K562 (cell line): ENCODE measurements around the gene HCN3. TPM values are rescaled to one million over a fixed set of nuclear protein-coding genes. Genes with fewer than 3 reads are reported as not detected.

Experiments
- ATAC-seq: fragments of 200-7000 bp; cut with Tn5 transposase; 3 replicates; pipeline ENCODE4 v1.9.1; 2020; ENCODE audit warnings: moderate library complexity
- BruUV-seq: library from RNA; stranded (reverse); fragments of 400-500 nt; replicated peaks from 2 replicates; lab custom pipeline; 2021; lab: Mats Ljungman, UMichigan
- CTCF ChIA-PET: fragments of 300-600 bp; formaldehyde crosslinking; extraction: SDS; loops from one replicate; lab custom pipeline; 2021; ENCODE audit warnings: low intra/inter-chr PET ratio; lab: Yijun Ruan, JAX
- POLR2A ChIA-PET: fragments of 300-600, 350-650 bp; sonication (Branson Sonifier 250); formaldehyde crosslinking; extraction: SDS; loops from one replicate; lab custom pipeline; 2021; ENCODE audit warnings: antibody characterized with exemption, inconsistent platforms; lab: Yijun Ruan, JAX
- DNase-seq, 4 experiments: peaks; one replicate each; pipeline versions ENCODE4 v3.0.0 to v3.0.0-alpha.2; 2011 to 2018; ENCODE audit warnings: low spot score in 3 of 4, mixed read lengths in 3 of 4; ENCODE audit errors: extremely low read depth in 1 of 4
- FAIRE-seq: peaks from 2 replicates; lab custom pipeline; 2011; peaks lifted over from hg19 to GRCh38; lab: Jason Lieb, UNC
- H2AFZ ChIP-seq: 2 replicates; pipeline ENCODE4 v1.6.0; 2011; ENCODE audit warnings: low read depth, low read length, control low read depth, inconsistent platforms
- H3K27ac ChIP-seq: fragments of 200-600 bp; 3 replicates; pipeline ENCODE4 v1.8.0; 2011; ENCODE audit warnings: low read depth, mild to moderate bottlenecking, control low read depth, inconsistent platforms, low read length, moderate library complexity, mixed read lengths; ENCODE audit errors: extremely low read depth
- H3K27me3 ChIP-seq, 2 experiments: fragments of 300-600 bp in 1 of 2; 2 replicates in 1 of 2; 3 replicates in 1 of 2; pipeline versions ENCODE4 v1.6.0 to v1.8.0; 2011; ENCODE audit warnings: inconsistent platforms in 2 of 2, low read length in 2 of 2, mild to moderate bottlenecking in 1 of 2, mixed read lengths in 1 of 2, moderate library complexity in 1 of 2; ENCODE audit not compliant: control insufficient read depth in 2 of 2, insufficient read depth in 2 of 2
- H3K36me3 ChIP-seq: fragments of 300-600 bp; 3 replicates; pipeline ENCODE4 v1.8.0; 2011; ENCODE audit warnings: mild to moderate bottlenecking, low read length, inconsistent platforms; ENCODE audit not compliant: control insufficient read depth, insufficient read depth
- H3K4me1 ChIP-seq, 2 experiments: fragments of 200-600 bp in 1 of 2; replicated peaks in 1 of 2; 2 replicates in 1 of 2; 3 replicates in 1 of 2; pipeline versions ENCODE4 v1.5.1 to v1.8.0; 2011; ENCODE audit warnings: inconsistent platforms in 2 of 2, low read length in 2 of 2, mild to moderate bottlenecking in 1 of 2, mixed read lengths in 1 of 2, moderate library complexity in 1 of 2; ENCODE audit not compliant: control insufficient read depth in 2 of 2, insufficient read depth in 2 of 2
- H3K4me2 ChIP-seq: 2 replicates; pipeline ENCODE4 v1.6.1; 2011; ENCODE audit warnings: low read length, control low read depth, inconsistent platforms, mixed read lengths; ENCODE audit not compliant: insufficient read depth
- H3K4me3 ChIP-seq: fragments of 200-600 bp; sonication (generic), shearing (Covaris generic); 2 replicates; pipeline ENCODE4 v1.5.1; 2016; ENCODE audit warnings: control low read depth, inconsistent platforms
- H3K79me2 ChIP-seq: fragments of 200-600 bp; 3 replicates; pipeline ENCODE4 v1.8.0; 2011; ENCODE audit warnings: low read length, inconsistent platforms; ENCODE audit not compliant: control insufficient read depth, insufficient read depth
- H3K9ac ChIP-seq, 2 experiments: 2 replicates each; pipeline versions ENCODE4 v1.6.0 to v1.6.1; 2011; ENCODE audit warnings: low read depth in 2 of 2, low read length in 2 of 2, control low read depth in 1 of 2, inconsistent platforms in 1 of 2, mild to moderate bottlenecking in 1 of 2, mixed read lengths in 1 of 2; ENCODE audit not compliant: insufficient read depth in 1 of 2
- H3K9me1 ChIP-seq: one replicate; pipeline ENCODE4 v1.6.0; 2011; ENCODE audit warnings: inconsistent platforms, mild to moderate bottlenecking, low read length, moderate library complexity; ENCODE audit not compliant: control insufficient read depth, insufficient read depth
- H3K9me3 ChIP-seq: replicated peaks from 2 replicates; pipeline ENCODE4 v1.5.1; 2011; ENCODE audit warnings: low read depth, low read length, inconsistent platforms; ENCODE audit not compliant: control insufficient read depth, insufficient read depth
- H4K20me1 ChIP-seq: replicated peaks from 2 replicates; pipeline ENCODE4 v1.6.1; 2011; ENCODE audit warnings: low read length, inconsistent platforms, mixed read lengths; ENCODE audit not compliant: control insufficient read depth, insufficient read depth
- NCOA1 ChIP-seq: fragments of 450-650 bp; IDR thresholded peaks from 2 replicates; pipeline ENCODE4 v1.6.1; 2016; ENCODE audit warnings: low read depth
- SIN3A ChIP-seq, 2 experiments: fragments of 150-350 bp in 1 of 2; IDR thresholded peaks; 2 replicates each; pipeline ENCODE4 v1.6.1; 2011 to 2016; ENCODE audit warnings: borderline replicate concordance in 2 of 2, low read depth in 2 of 2, low read length in 2 of 2, mild to moderate bottlenecking in 2 of 2, moderate library complexity in 2 of 2; ENCODE audit not compliant: control insufficient read depth in 1 of 2
- WGBS: fragments of 100-300 bp; shearing (Covaris generic); methylation state at CpG from one replicate; pipeline ENCODE4 v1.1.6; 2016; ENCODE audit warnings: low coverage, mixed read lengths; ENCODE audit not compliant: insufficient coverage; ENCODE audit errors: missing lambda C conversion rate; 5-methylcytosine and 5-hydroxymethylcytosine counted together
- in situ Hi-C: fragments of 300-500 bp; cut with MboI; formaldehyde crosslinking; loops from 4 replicates; pipeline ENCODE4 v1.15.0; 2018; ENCODE audit warnings: inconsistent platforms, mixed read lengths
- intact Hi-C: fragments of 100-400 bp; cut with micrococcal nuclease; formaldehyde crosslinking; loops from 2 replicates; pipeline ENCODE4 v1.14.2; 2022
- polyA plus RNA-seq, 8 experiments: library from polyadenylated mRNA; depleted of rRNA in 4 of 8; stranded (reverse) in 5 of 8; unstranded in 3 of 8; fragments of >200 nt; fragmentation: Nextera tagmentation in 2 of 8; fragmentation: Illumina TruSeq in 1 of 8; extraction: Ambion mirVana in 2 of 8; extraction: Trizol in 1 of 8; gene quantifications; 2 replicates each; pipeline versions ENCODE4 v1.2.1 to v1.2.3, GENCODE V29; 2011 to 2014; ENCODE audit warnings: inconsistent platforms in 1 of 8, missing spikeins in 1 of 8
- total RNA-seq, 7 experiments: library from RNA; depleted of rRNA in 6 of 7; stranded (reverse); fragments of >200 nt in 6 of 7; fragmentation: Illumina TruSeq in 2 of 7; extraction: Trizol in 2 of 7; gene quantifications; 2 replicates each; pipeline versions ENCODE4 v1.2.1 to v1.2.3, GENCODE V29; 2011 to 2021; ENCODE audit warnings: low replicate concordance in 1 of 7

Gene HCN3
- total and polyA plus RNA-seq, 9 of the 15 experiments (the other 6 are each of a cell fraction or from before 2014, with no cell fraction given): 0.91 to 9.7 (median 3.9) TPM

GRCh38 chr1:155300024-155300423, 22.8 kb downstream of the HCN3 start:
- POLR2A ChIA-PET: interaction anchor here (1.1 to 1.3 kb wide), 2 partner anchors 8 to 14 kb away, joined by 4 read pairs; partner anchors contain the start of gene FDPS
- peak overlapping the region; percentile 92 for H3K4me2 ChIP-seq
- 0 out of 4 replicates have a peak, but pooled peaks of 1 of the 2 experiments have one; percentile 6 for TF ChIP-seq SIN3A (IDR thresholded peaks at IDR 0.05; ENCODE audit: borderline replicate concordance in 2 of 2, control insufficient read depth in 1 of 2, low read depth in 2 of 2, low read length in 2 of 2)
- TF ChIP-seq NCOA1: no peak
- TF ChIP-seq, all 486 proteins: peak for 1
- Histone ChIP-seq H3K4me1 (peaks cover 16 to 36% of the 10 kb centered on the region in 2 experiments; a peak in 4 of 5 replicates), H3K27ac (peak overlapping the region; percentile 78; the same call in 1 of the 3 replicates), H3K27me3 (no peaks in the 10 kb centered on the region), H3K9me3 (no peaks in the 10 kb centered on the region), H3K4me3 (peak overlapping the region; percentile 43; the same call in 1 of the 2 replicates), H3K79me2 (peaks cover 39% of the 10 kb centered on the region), H2AFZ (no peak overlapping the region), H3K9me1 (no peaks in the 10 kb centered on the region), H3K9ac (peak overlapping the region; percentile 80 to 94), H3K36me3 (peaks cover 18% of the 10 kb centered on the region), H4K20me1 (no peaks in the 10 kb centered on the region)
- no peak for ATAC-seq
- intact Hi-C loops (loop anchor here (2.0 kb wide), 1 partner anchor 23 kb away; the partner anchor contains the start of gene HCN3), in situ Hi-C loops (loop anchor here (25.0 kb wide), 1 partner anchor 1437 kb away; the partner anchor contains the start of genes ISG20L2, METTL25B and MRPL24)
- CTCF ChIA-PET: no interaction called here
- 85% methylated on average over 7 of the region's 8 CpGs for WGBS
- no peak for DNase-seq
- BruUV-seq: no TSS peak
- FAIRE-seq: no peak
